Keratinocyte (primary cell): ENCODE results near the gene MEG3. TPM values are rescaled to one million over a fixed set of nuclear protein-coding genes. Genes with fewer than 3 reads are reported as not detected.

Experiments
- DNase-seq: peaks from one replicate; pipeline ENCODE4 v3.0.0-alpha.2; 2011; ENCODE audit warnings: low read depth, missing footprints, low spot score
- FAIRE-seq: peaks from 2 replicates; lab custom pipeline; 2011; peaks lifted over from hg19 to GRCh38; lab: Jason Lieb, UNC
- H2AFZ ChIP-seq: 2 replicates; pipeline ENCODE4 v1.6.0; 2012; ENCODE audit warnings: low read length, control low read depth, inconsistent platforms; ENCODE audit not compliant: control insufficient read depth
- H3K27ac ChIP-seq: 2 replicates; pipeline ENCODE4 v1.5.1; 2011; ENCODE audit warnings: low read length; ENCODE audit not compliant: control insufficient read depth, insufficient read depth
- H3K27me3 ChIP-seq: 3 replicates; pipeline ENCODE4 v1.6.0; 2011; ENCODE audit warnings: low read length; ENCODE audit not compliant: control insufficient read depth, insufficient read depth; ENCODE audit errors: extremely low read depth
- H3K36me3 ChIP-seq, 2 experiments: 2 replicates in 1 of 2; 3 replicates in 1 of 2; pipeline ENCODE4 v1.5.1; 2011; ENCODE audit warnings: low read length in 2 of 2, mild to moderate bottlenecking in 1 of 2; ENCODE audit not compliant: control insufficient read depth in 2 of 2, insufficient read depth in 2 of 2; ENCODE audit errors: extremely low read depth in 1 of 2
- H3K4me1 ChIP-seq: 3 replicates; pipeline ENCODE4 v1.5.1; 2011; ENCODE audit warnings: low read length; ENCODE audit not compliant: control insufficient read depth, insufficient read depth; ENCODE audit errors: extremely low read depth
- H3K4me2 ChIP-seq: 3 replicates; pipeline ENCODE4 v1.6.0; 2011; ENCODE audit warnings: low read depth, low read length; ENCODE audit not compliant: control insufficient read depth, insufficient read depth; ENCODE audit errors: extremely low read depth
- H3K4me3 ChIP-seq, 3 experiments: fragments of 200-600 bp in 1 of 3; sonication (generic) in 1 of 3; 2 replicates in 2 of 3; 3 replicates in 1 of 3; pipeline ENCODE4 v1.5.1; 2011 to 2016; ENCODE audit warnings: low read length in 3 of 3, mild to moderate bottlenecking in 3 of 3, control low read depth in 2 of 3, inconsistent platforms in 1 of 3, low read depth in 1 of 3, mixed read lengths in 1 of 3, mixed run types in 1 of 3, moderate library complexity in 1 of 3; ENCODE audit not compliant: control insufficient read depth in 2 of 3, insufficient read depth in 2 of 3; ENCODE audit errors: extremely low read depth in 1 of 3
- H3K79me2 ChIP-seq: 2 replicates; pipeline ENCODE4 v1.6.0; 2012; ENCODE audit warnings: low read length; ENCODE audit not compliant: control insufficient read depth, insufficient read depth
- H3K9ac ChIP-seq: 3 replicates; pipeline ENCODE4 v1.6.0; 2011; ENCODE audit warnings: low read length; ENCODE audit not compliant: control insufficient read depth, insufficient read depth; ENCODE audit errors: extremely low read depth
- H3K9me1 ChIP-seq: 3 replicates; pipeline ENCODE4 v1.6.0; 2011; ENCODE audit warnings: low read length; ENCODE audit not compliant: control insufficient read depth, insufficient read depth; ENCODE audit errors: extremely low read depth
- H3K9me3 ChIP-seq: 2 replicates; pipeline ENCODE4 v1.5.1; 2012; ENCODE audit warnings: low read depth, low read length; ENCODE audit not compliant: control insufficient read depth
- H4K20me1 ChIP-seq: 3 replicates; pipeline ENCODE4 v1.6.0; 2011; ENCODE audit warnings: low read length; ENCODE audit not compliant: control insufficient read depth, insufficient read depth; ENCODE audit errors: extremely low read depth
- CTCF ChIP-seq, 3 experiments: IDR thresholded peaks in 1 of 3; conservative IDR thresholded peaks in 1 of 3; optimal IDR thresholded peaks in 1 of 3; 2 replicates in 2 of 3; 3 replicates in 1 of 3; pipeline versions ENCODE3 to v1.5.1; 2011; ENCODE audit warnings: low read length in 3 of 3, mild to moderate bottlenecking in 3 of 3, moderate library complexity in 2 of 3, control low read depth in 1 of 3, inconsistent platforms in 1 of 3; ENCODE audit not compliant: insufficient read depth in 2 of 3; ENCODE audit errors: extremely low read depth in 1 of 3
- EZH2 ChIP-seq: IDR thresholded peaks from one replicate; pipeline ENCODE4 v1.6.1; 2012; ENCODE audit warnings: inconsistent platforms, mild to moderate bottlenecking, low read length, moderate library complexity
- dilution Hi-C: fragments of 300-500 bp; cut with MboI; formaldehyde crosslinking; loops from one replicate; pipeline ENCODE4 v1.7.0; 2020; ENCODE audit warnings: low sequenced_read_pairs; ENCODE audit not compliant: extremely low pct_ligation_motif_present
- polyA plus RNA-seq, 5 experiments: library from polyadenylated mRNA; depleted of rRNA in 3 of 5; stranded (reverse) in 3 of 5; stranded (forward) in 1 of 5; unstranded in 1 of 5; fragments of >200 nt; gene quantifications; 1 replicate in 1 of 5; 2 replicates in 3 of 5; 3 replicates in 1 of 5; pipeline versions ENCODE4 v1.2.1 to v1.2.3, GENCODE V29; 2011 to 2012; ENCODE audit warnings: missing spikeins in 2 of 5, low read depth in 1 of 5, low replicate concordance in 1 of 5

Gene MEG3
- polyA plus RNA-seq, 1 donor (not counting 4 experiments of a cell fraction or from before 2014, with no cell fraction given), result 5.6 TPM

DNA sequence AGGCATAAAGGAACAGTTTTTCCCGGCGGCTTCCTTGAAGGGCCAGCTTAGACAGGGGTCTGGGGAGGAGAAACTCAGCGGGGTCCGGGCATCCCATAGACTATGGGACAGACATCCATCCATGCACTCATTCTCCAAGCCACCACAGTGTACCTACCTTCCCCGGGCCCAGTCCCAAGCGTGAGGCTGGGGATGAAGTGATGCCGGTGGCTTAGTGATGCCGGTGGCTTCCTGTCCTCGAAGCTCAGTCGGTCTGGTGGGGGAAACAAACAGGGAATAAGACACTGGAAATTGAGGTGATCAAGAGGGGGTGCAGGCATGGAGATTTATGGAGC is 77.2 kb downstream of the MEG3 start:
- TF ChIP-seq CTCF (optimal IDR thresholded peaks at IDR 0.05 in 1 of 3, IDR thresholded peaks at IDR 0.05 in 1 of 3, conservative IDR thresholded peaks at IDR 0.05 in 1 of 3; ENCODE audit: extremely low read depth in 1 of 3, insufficient read depth in 2 of 3, low read length in 3 of 3) (no peak), EZH2 (no peak)
- dilution Hi-C loops, result no loop called here
- no peak overlapping the region for H3K4me3 ChIP-seq
- no peak overlapping the region for H2AFZ ChIP-seq
- no peaks in the 10 kb centered on the region for H3K9me3 ChIP-seq
- no peaks in the 10 kb centered on the region for H3K36me3 ChIP-seq
- H3K9ac ChIP-seq, result no peak overlapping the region
- H3K4me1 ChIP-seq, result no peaks in the 10 kb centered on the region
- DNase-seq, result no peak
- no peaks in the 10 kb centered on the region for H4K20me1 ChIP-seq
- H3K27me3 ChIP-seq, result peaks cover 15% of the 10 kb centered on the region
- H3K9me1 ChIP-seq, result no peaks in the 10 kb centered on the region
- H3K27ac ChIP-seq, result no peak overlapping the region
- FAIRE-seq, result no peak
- H3K4me2 ChIP-seq, result no peak overlapping the region
- no peaks in the 10 kb centered on the region for H3K79me2 ChIP-seq

- peaks cover 15% of the 10 kb centered on the region for H3K27me3 ChIP-seq
- TF ChIP-seq EZH2 (no peak), CTCF (optimal IDR thresholded peaks at IDR 0.05 in 1 of 3, IDR thresholded peaks at IDR 0.05 in 1 of 3, conservative IDR thresholded peaks at IDR 0.05 in 1 of 3; ENCODE audit: extremely low read depth in 1 of 3, insufficient read depth in 2 of 3, low read length in 3 of 3) (no peak)
- H3K27ac ChIP-seq, result no peak within 1 kb of the TSS
- no peaks in the 10 kb centered on the region for H3K9me1 ChIP-seq
- dilution Hi-C loops, result no loop called here
- FAIRE-seq (no peak), DNase-seq (no peak)
- no peaks in the 10 kb centered on the region for H3K79me2 ChIP-seq
- no peak within 1 kb of the TSS for H3K9ac ChIP-seq
- no peaks in the 10 kb centered on the region for H4K20me1 ChIP-seq
- no peak within 1 kb of the TSS for H2AFZ ChIP-seq
- no peak within 1 kb of the TSS for H3K4me2 ChIP-seq
- no peaks in the 10 kb centered on the region for H3K9me3 ChIP-seq
- no peaks in the 10 kb centered on the region for H3K36me3 ChIP-seq
- H3K4me1 ChIP-seq, result no peaks in the 10 kb centered on the region
- H3K4me3 ChIP-seq, result no peak within 1 kb of the TSS
Measured at GRCh38 chr14:100903672-100904185, 77.8 kb downstream of the MEG3 start, which contains the start of gene RTL1. RTL1 (minus strand) TSS chr14:100903722; CDS start chr14:100884788, 18,934 bp downstream.
